Astrocyte (in vitro differentiated cells and primary cell): ENCODE data around the gene PREX1. TPM values are rescaled to one million over a fixed set of nuclear protein-coding genes. Genes with fewer than 3 reads are reported as not detected.

ENCODE experiments used
- DNase-seq: peaks from one replicate; pipeline ENCODE4 v3.0.0-alpha.2; 2010; ENCODE audit warnings: low read depth
- FAIRE-seq: peaks from 2 replicates; lab custom pipeline; 2011; peaks lifted over from hg19 to GRCh38; lab: Jason Lieb, UNC
- H2AFZ ChIP-seq: 2 replicates; pipeline ENCODE4 v1.6.0; 2012; ENCODE audit warnings: low read depth, low read length, inconsistent platforms
- H3K27ac ChIP-seq: 2 replicates; pipeline ENCODE4 v1.5.1; 2011; ENCODE audit warnings: low read depth, low read length, inconsistent platforms
- H3K27me3 ChIP-seq: 2 replicates; pipeline ENCODE4 v1.6.0; 2011; ENCODE audit warnings: low read length, inconsistent platforms; ENCODE audit not compliant: insufficient read depth
- H3K36me3 ChIP-seq: 2 replicates; pipeline ENCODE4 v1.5.1; 2011; ENCODE audit warnings: low read length, inconsistent platforms; ENCODE audit not compliant: insufficient read depth
- H3K4me1 ChIP-seq: 2 replicates; pipeline ENCODE4 v1.5.1; 2011; ENCODE audit warnings: low read length, inconsistent platforms; ENCODE audit not compliant: insufficient read depth
- H3K4me2 ChIP-seq: 2 replicates; pipeline ENCODE4 v1.6.0; 2012; ENCODE audit warnings: low read length, inconsistent platforms
- H3K4me3 ChIP-seq: 2 replicates; pipeline ENCODE4 v1.5.1; 2011; ENCODE audit warnings: low read depth, mild to moderate bottlenecking, low read length, inconsistent platforms; ENCODE audit not compliant: insufficient read depth
- H3K79me2 ChIP-seq: 2 replicates; pipeline ENCODE4 v1.6.0; 2012; ENCODE audit warnings: mild to moderate bottlenecking, low read length, inconsistent platforms; ENCODE audit not compliant: insufficient read depth
- H3K9ac ChIP-seq: 2 replicates; pipeline ENCODE4 v1.6.0; 2012; ENCODE audit warnings: mild to moderate bottlenecking, low read length, inconsistent platforms
- H3K9me3 ChIP-seq: 2 replicates; pipeline ENCODE4 v1.5.1; 2012; ENCODE audit warnings: low read depth, mild to moderate bottlenecking, low read length, inconsistent platforms; ENCODE audit not compliant: insufficient read depth
- H4K20me1 ChIP-seq: 2 replicates; pipeline ENCODE4 v1.6.0; 2012; ENCODE audit warnings: low read length, inconsistent platforms; ENCODE audit not compliant: insufficient read depth
- H3K27ac Mint-ChIP-seq: one replicate; pipeline ENCODE4 v1.8.0; 2021; ENCODE audit warnings: mild to moderate bottlenecking, mixed read lengths; ENCODE audit not compliant: unreplicated experiment
- H3K27me3 Mint-ChIP-seq: one replicate; pipeline ENCODE4 v1.8.0; 2021; ENCODE audit warnings: low read depth, mixed read lengths; ENCODE audit not compliant: unreplicated experiment
- H3K36me3 Mint-ChIP-seq: one replicate; pipeline ENCODE4 v1.8.0; 2021; ENCODE audit warnings: low read depth, mixed read lengths; ENCODE audit not compliant: unreplicated experiment
- H3K4me1 Mint-ChIP-seq: one replicate; pipeline ENCODE4 v1.8.0; 2021; ENCODE audit warnings: low read depth, mixed read lengths; ENCODE audit not compliant: unreplicated experiment
- H3K4me3 Mint-ChIP-seq: one replicate; pipeline ENCODE4 v1.8.0; 2021; ENCODE audit warnings: mild to moderate bottlenecking, moderate library complexity, mixed read lengths; ENCODE audit not compliant: unreplicated experiment
- H3K9me3 Mint-ChIP-seq: one replicate; pipeline ENCODE4 v1.8.0; 2021; ENCODE audit warnings: mild to moderate bottlenecking, mixed read lengths; ENCODE audit not compliant: unreplicated experiment
- CTCF ChIP-seq: IDR thresholded peaks from 2 replicates; pipeline ENCODE4 v1.5.1; 2011; ENCODE audit warnings: low read depth, mild to moderate bottlenecking, inconsistent platforms, low read length, moderate library complexity; ENCODE audit not compliant: insufficient read depth
- EZH2 ChIP-seq: IDR thresholded peaks from 2 replicates; pipeline ENCODE4 v1.6.1; 2012; ENCODE audit warnings: mild to moderate bottlenecking, low read length, inconsistent platforms; ENCODE audit not compliant: insufficient read depth
- total RNA-seq: library from RNA; stranded (reverse); gene quantifications from 2 replicates; pipeline ENCODE4 v1.2.1, GENCODE V29; 2021

Gene PREX1
- total RNA-seq, 1 donor from 2014 or later, result 3.5 TPM

- no peak overlapping the region for H3K4me2 ChIP-seq
- peaks cover 50% of the 10 kb centered on the region for H3K27me3 Mint-ChIP-seq
- peaks cover 2% of the 10 kb centered on the region for H3K9me3 Mint-ChIP-seq
- peaks cover 1% of the 10 kb centered on the region for H3K4me1 Mint-ChIP-seq
- H3K27me3 ChIP-seq, result peaks cover 17% of the 10 kb centered on the region
- no peak overlapping the region for H3K9ac ChIP-seq
- no peak overlapping the region for H3K4me3 Mint-ChIP-seq
- H3K27ac Mint-ChIP-seq, result no peak overlapping the region
- no peak for TF ChIP-seq CTCF
- DNase-seq (peak; percentile 9), FAIRE-seq (no peak)
- no peaks in the 10 kb centered on the region for H3K79me2 ChIP-seq
- no peaks in the 10 kb centered on the region for H3K36me3 Mint-ChIP-seq
- H3K4me1 ChIP-seq, result no peaks in the 10 kb centered on the region
- no peaks in the 10 kb centered on the region for H3K9me3 ChIP-seq
- no peak overlapping the region for H2AFZ ChIP-seq
- no peaks in the 10 kb centered on the region for H3K36me3 ChIP-seq
- H3K4me3 ChIP-seq, result no peak overlapping the region
- no peaks in the 10 kb centered on the region for H4K20me1 ChIP-seq
- H3K27ac ChIP-seq, result no peak overlapping the region
Measured at GRCh38 chr20:48614593-48615274, 213.1 kb downstream of the PREX1 start.

GRCh38 chr20:48613926-48614325 lies 213.9 kb downstream of the PREX1 start:
- no peaks in the 10 kb centered on the region for H3K9me3 ChIP-seq
- no peaks in the 10 kb centered on the region for H4K20me1 ChIP-seq
- peaks cover 2% of the 10 kb centered on the region for H3K9me3 Mint-ChIP-seq
- no peak for FAIRE-seq
- H3K4me1 ChIP-seq, result no peaks in the 10 kb centered on the region
- H3K36me3 ChIP-seq, result no peaks in the 10 kb centered on the region
- no peak overlapping the region for H3K9ac ChIP-seq
- peaks cover 1% of the 10 kb centered on the region for H3K4me1 Mint-ChIP-seq
- DNase-seq, result no peak
- H2AFZ ChIP-seq, result no peak overlapping the region
- H3K36me3 Mint-ChIP-seq, result no peaks in the 10 kb centered on the region
- no peak overlapping the region for H3K27ac ChIP-seq
- H3K4me3 ChIP-seq, result no peak overlapping the region
- peaks cover 46% of the 10 kb centered on the region for H3K27me3 Mint-ChIP-seq
- no peak overlapping the region for H3K4me2 ChIP-seq
- H3K79me2 ChIP-seq, result no peaks in the 10 kb centered on the region
- no peak for TF ChIP-seq CTCF
- no peak for TF ChIP-seq EZH2
- H3K27me3 ChIP-seq, result peaks cover 21% of the 10 kb centered on the region
- H3K27ac Mint-ChIP-seq, result no peak overlapping the region
- H3K4me3 Mint-ChIP-seq, result no peak overlapping the region

- H3K4me3 ChIP-seq, result no peak overlapping the region
Measured at GRCh38 chr20:48612335-48612734, 215.5 kb downstream of the PREX1 start.

More at GRCh38 chr20:48612335-48612734, 215.5 kb downstream of the PREX1 start:
- H3K4me3 Mint-ChIP-seq, result no peak overlapping the region
- no peak overlapping the region for H3K4me2 ChIP-seq
- H4K20me1 ChIP-seq, result no peaks in the 10 kb centered on the region
- no peak overlapping the region for H2AFZ ChIP-seq
- H3K27ac ChIP-seq, result no peak overlapping the region
- no peak for DNase-seq
- no peaks in the 10 kb centered on the region for H3K36me3 ChIP-seq
- peaks cover 2% of the 10 kb centered on the region for H3K9me3 Mint-ChIP-seq
- peaks cover 23% of the 10 kb centered on the region for H3K27me3 ChIP-seq
- H3K4me1 ChIP-seq, result no peaks in the 10 kb centered on the region
- H3K9me3 ChIP-seq, result no peaks in the 10 kb centered on the region
- H3K27ac Mint-ChIP-seq, result no peak overlapping the region
- H3K36me3 Mint-ChIP-seq, result no peaks in the 10 kb centered on the region
- FAIRE-seq, result no peak
- peaks cover 44% of the 10 kb centered on the region for H3K27me3 Mint-ChIP-seq
- no peak overlapping the region for H3K9ac ChIP-seq
- TF ChIP-seq CTCF, result no peak
- TF ChIP-seq EZH2, result no peak
- no peaks in the 10 kb centered on the region for H3K79me2 ChIP-seq
- no peaks in the 10 kb centered on the region for H3K4me1 Mint-ChIP-seq
